ENCODE measurements around the gene SGMS2. TPM values are rescaled to one million over a fixed set of nuclear protein-coding genes. Genes with fewer than 3 reads are reported as not detected.
"Not testable (repeated sequence)": the region's sequence is repeated elsewhere in the genome, so short reads cannot be mapped to it uniquely, and the experiment has no call there.

SGMS2 gene
- total and polyA plus RNA-seq, 5 donors = 3.6 to 35.5 (median 23.3) TPM

GRCh38 chr4:107915220-107915619, 90.5 kb downstream of the SGMS2 start:
- Histone ChIP-seq H3K4me1 (ENCODE audit: control insufficient read depth, insufficient read depth, low read length) (no peaks in the 10 kb centered on the region), H3K4me3 (ENCODE audit: low read length) (no peak overlapping the region), H3K27ac (ENCODE audit: low read length) (no peak overlapping the region), H3K9me3 (ENCODE audit: control insufficient read depth, low read length) (no peaks in the 10 kb centered on the region), H3K27me3 (ENCODE audit: control insufficient read depth, insufficient read depth) (no peaks in the 10 kb centered on the region)
- intact Hi-C loops (cut with DNase I) = loop anchor here in 2 of 4 donors (10.0 kb wide), 2 partner anchors 90 to 100 kb away; partner anchors contain the start of gene SGMS2 (in 1 of the 2)
- ATAC-seq (no peak), DNase-seq (no peak)
- WGBS = 87% methylated on average over 1 of the region's 1 CpG

GRCh38 chr4:107916623-107917022, 91.9 kb downstream of the SGMS2 start:
- H3K27ac ChIP-seq (ENCODE audit: low read length) = no peak overlapping the region
- DNase-seq = no peak
- no peaks in the 10 kb centered on the region for H3K4me1 ChIP-seq (ENCODE audit: control insufficient read depth, insufficient read depth, low read length)
- intact Hi-C loops (cut with DNase I) = loop anchor here in 2 of 4 donors (10.0 kb wide), 2 partner anchors 92 to 102 kb away; partner anchors contain the start of gene SGMS2 (in 1 of the 2)
- H3K27me3 ChIP-seq (ENCODE audit: control insufficient read depth, insufficient read depth) = no peaks in the 10 kb centered on the region
- no peak for ATAC-seq
- no peak overlapping the region for H3K4me3 ChIP-seq (ENCODE audit: low read length)
- H3K9me3 ChIP-seq (ENCODE audit: control insufficient read depth, low read length) = no peaks in the 10 kb centered on the region

- H3K27ac ChIP-seq (ENCODE audit: low read length) = no peak overlapping the region
- H3K4me1 ChIP-seq (ENCODE audit: control insufficient read depth, insufficient read depth, low read length) = no peaks in the 10 kb centered on the region
- 95% methylated on average over 2 of the region's 2 CpGs for WGBS
- DNase-seq = no peak
- no peak overlapping the region for H3K4me3 ChIP-seq (ENCODE audit: low read length)
- no peak for ATAC-seq
- H3K27me3 ChIP-seq (ENCODE audit: control insufficient read depth, insufficient read depth) = no peaks in the 10 kb centered on the region
- no peaks in the 10 kb centered on the region for H3K9me3 ChIP-seq (ENCODE audit: control insufficient read depth, low read length)
- intact Hi-C loops (cut with DNase I) = loop anchor here in 2 of 4 donors (10.0 kb wide), 2 partner anchors 93 to 103 kb away; partner anchors contain the start of gene SGMS2 (in 1 of the 2)
Measured at GRCh38 chr4:107917500-107917899, 92.8 kb downstream of the SGMS2 start.

GRCh38 chr4:107922486-107923473, 98.0 kb downstream of the SGMS2 start:
- Histone ChIP-seq H3K27ac (ENCODE audit: low read length) (no peak overlapping the region), H3K4me3 (ENCODE audit: low read length) (no peak overlapping the region), H3K4me1 (ENCODE audit: control insufficient read depth, insufficient read depth, low read length) (no peaks in the 10 kb centered on the region), H3K9me3 (ENCODE audit: control insufficient read depth, low read length) (no peaks in the 10 kb centered on the region), H3K27me3 (ENCODE audit: control insufficient read depth, insufficient read depth) (no peaks in the 10 kb centered on the region)
- no peak for DNase-seq
- intact Hi-C loops (cut with DNase I) = no loop called here
- no peak for ATAC-seq
- 82% methylated on average over 4 of the region's 4 CpGs for WGBS

GRCh38 chr4:107925713-107926112, 101.0 kb downstream of the SGMS2 start:
- intact Hi-C loops (cut with DNase I) = not testable (repeated sequence)

GRCh38 chr4:107926875-107927274, 102.1 kb downstream of the SGMS2 start:
- H3K4me1 ChIP-seq (ENCODE audit: control insufficient read depth, insufficient read depth, low read length); H3K4me3 ChIP-seq (ENCODE audit: low read length); ATAC-seq; H3K27me3 ChIP-seq (ENCODE audit: control insufficient read depth, insufficient read depth); H3K27ac ChIP-seq (ENCODE audit: low read length); H3K9me3 ChIP-seq (ENCODE audit: control insufficient read depth, low read length); intact Hi-C loops (cut with DNase I); DNase-seq: not testable (repeated sequence)
- whole genome bisulfite sequencing = 87% methylated on average over 4 of the region's 4 CpGs

More at GRCh38 chr4:107925713-107926112, 101.0 kb downstream of the SGMS2 start:
- not testable (repeated sequence) for H3K27ac ChIP-seq (ENCODE audit: low read length); H3K27me3 ChIP-seq (ENCODE audit: control insufficient read depth, insufficient read depth); DNase-seq; H3K4me1 ChIP-seq (ENCODE audit: control insufficient read depth, insufficient read depth, low read length); ATAC-seq; H3K4me3 ChIP-seq (ENCODE audit: low read length); H3K9me3 ChIP-seq (ENCODE audit: control insufficient read depth, low read length)

GRCh38 chr4:107930821-107931774, 106.4 kb downstream of the SGMS2 start, which contains the start of gene CYP2U1:
CYP2U1 (plus strand) TSS chr4:107931549; CDS start chr4:107931644, 95 bp downstream.
- ATAC-seq (peak; percentile 99), DNase-seq (peak; percentile 91 to 97 (median 97))
- Histone ChIP-seq H3K4me1 (ENCODE audit: control insufficient read depth, insufficient read depth, low read length) (peaks cover 3% of the 10 kb centered on the region), H3K27me3 (ENCODE audit: control insufficient read depth, insufficient read depth) (no peaks in the 10 kb centered on the region), H3K27ac (ENCODE audit: low read length) (peak within 1 kb of the TSS; percentile 59), H3K4me3 (ENCODE audit: low read length) (peak within 1 kb of the TSS; percentile 73), H3K9me3 (ENCODE audit: control insufficient read depth, low read length) (no peaks in the 10 kb centered on the region)
- intact Hi-C loops (cut with DNase I) = no loop called here
- 1% methylated on average over 78 of the region's 78 CpGs for WGBS

- intact Hi-C loops (cut with DNase I) = no loop called here
- Histone ChIP-seq H3K27ac (ENCODE audit: low read length) (peak overlapping the region; percentile 59), H3K27me3 (ENCODE audit: control insufficient read depth, insufficient read depth) (no peaks in the 10 kb centered on the region), H3K9me3 (ENCODE audit: control insufficient read depth, low read length) (no peaks in the 10 kb centered on the region), H3K4me1 (ENCODE audit: control insufficient read depth, insufficient read depth, low read length) (peaks cover 3% of the 10 kb centered on the region), H3K4me3 (ENCODE audit: low read length) (peak overlapping the region; percentile 73)
- WGBS = 2% methylated on average over 45 of the region's 45 CpGs
- no peak for DNase-seq
- ATAC-seq = peak; percentile 1 to 2
Measured at GRCh38 chr4:107931775-107932321, 107.1 kb downstream of the SGMS2 start.

- intact Hi-C loops (cut with DNase I) = no loop called here
- Histone ChIP-seq H3K27ac (ENCODE audit: low read length) (no peak overlapping the region), H3K9me3 (ENCODE audit: control insufficient read depth, low read length) (no peaks in the 10 kb centered on the region), H3K27me3 (ENCODE audit: control insufficient read depth, insufficient read depth) (no peaks in the 10 kb centered on the region), H3K4me1 (ENCODE audit: control insufficient read depth, insufficient read depth, low read length) (peaks cover 3% of the 10 kb centered on the region), H3K4me3 (ENCODE audit: low read length) (no peak overlapping the region)
- ATAC-seq (no peak), DNase-seq (no peak)
Measured at GRCh38 chr4:107935246-107935645, 110.5 kb downstream of the SGMS2 start.

- Histone ChIP-seq H3K4me3 (ENCODE audit: low read length) (no peak overlapping the region), H3K9me3 (ENCODE audit: control insufficient read depth, low read length) (no peaks in the 10 kb centered on the region), H3K27ac (ENCODE audit: low read length) (no peak overlapping the region), H3K27me3 (ENCODE audit: control insufficient read depth, insufficient read depth) (no peaks in the 10 kb centered on the region), H3K4me1 (ENCODE audit: control insufficient read depth, insufficient read depth, low read length) (peaks cover 3% of the 10 kb centered on the region)
- intact Hi-C loops (cut with DNase I) = no loop called here
- no peak for DNase-seq
- ATAC-seq = no peak
- 91% methylated on average over 2 of the region's 2 CpGs for WGBS
Measured at GRCh38 chr4:107937040-107937439, 112.3 kb downstream of the SGMS2 start.

Measured in right cardiac atrium (tissue), 5 donors.